ENCODE measurements around the gene USP12.

USP12 gene

DNA sequence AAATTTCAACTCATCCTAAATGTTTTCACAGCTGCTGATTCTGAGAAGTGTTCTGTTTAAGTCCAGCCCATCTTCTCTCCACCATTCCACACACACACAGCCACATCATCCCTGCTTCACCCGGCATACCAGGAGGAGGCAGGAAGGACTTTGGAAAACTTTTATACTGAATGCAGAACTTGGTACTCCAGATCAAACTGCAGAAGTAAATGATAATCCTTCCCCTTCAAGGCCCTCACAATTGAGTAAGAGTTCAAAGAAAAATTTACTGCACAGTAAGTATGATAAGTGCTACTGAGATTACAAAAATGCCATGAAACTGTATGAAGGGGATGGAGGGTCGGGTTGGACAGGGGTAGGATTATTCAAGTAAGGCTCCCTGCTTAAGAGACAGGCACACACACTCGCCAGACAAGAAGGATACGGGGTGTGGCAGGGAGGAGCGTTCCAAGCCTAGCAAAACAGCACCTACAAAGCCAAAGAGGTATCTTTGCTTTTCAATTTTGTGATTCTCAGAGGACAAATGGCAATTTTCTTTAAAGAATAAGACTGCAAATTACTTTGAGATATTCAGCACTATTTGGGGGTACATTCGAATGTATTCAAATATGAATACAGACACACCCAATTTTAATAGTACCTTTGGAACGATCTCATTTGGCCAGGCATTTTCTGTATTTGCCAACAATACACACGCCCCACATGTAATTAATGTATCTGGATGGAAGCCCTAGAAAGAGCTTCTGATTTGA is 2.5 kb downstream of the USP12 start:
- peak overlapping the region; percentile 90 for H3K4me2 ChIP-seq (ENCODE audit: low read length)
- H3K9ac ChIP-seq (ENCODE audit: low read depth, low read length), result no peak overlapping the region
- no peaks in the 10 kb centered on the region for H3K9me3 ChIP-seq (replicated peaks; ENCODE audit: low read length)
- peaks cover 32% of the 10 kb centered on the region for H3K4me1 ChIP-seq (ENCODE audit: control insufficient read depth, insufficient read depth, low read length)
- H3K27me3 ChIP-seq (ENCODE audit: control insufficient read depth, insufficient read depth, low read length), result no peaks in the 10 kb centered on the region
- peak overlapping the region; percentile 19 for H3K4me3 ChIP-seq (ENCODE audit: low read length)
- no peaks in the 10 kb centered on the region for H3K36me3 ChIP-seq (ENCODE audit: insufficient read depth, low read length)

DNA sequence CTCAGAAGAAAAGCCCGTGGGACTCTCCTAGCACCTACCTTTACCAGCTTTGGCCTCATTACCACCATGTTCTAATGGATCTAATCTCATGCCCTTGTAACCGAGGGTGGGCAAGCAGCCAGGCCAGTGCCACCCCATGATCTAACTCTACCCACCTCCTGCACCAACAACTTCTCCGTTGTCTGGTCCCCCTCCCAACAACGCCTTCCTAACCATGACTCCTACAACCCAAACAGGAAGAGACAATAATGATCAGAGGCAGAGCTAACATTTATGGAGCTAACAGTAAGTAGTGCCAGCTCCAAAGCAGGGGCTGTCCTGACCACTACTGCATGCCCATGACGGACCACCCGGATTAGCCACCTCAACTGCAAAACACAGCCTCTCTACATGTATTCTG is 3.5 kb downstream of the USP12 start:
- Histone ChIP-seq H3K36me3 (ENCODE audit: insufficient read depth, low read length) (no peaks in the 10 kb centered on the region), H3K4me1 (ENCODE audit: control insufficient read depth, insufficient read depth, low read length) (peaks cover 32% of the 10 kb centered on the region), H3K9me3 (replicated peaks; ENCODE audit: low read length) (no peaks in the 10 kb centered on the region), H3K4me2 (ENCODE audit: low read length) (peak overlapping the region; percentile 90), H3K9ac (ENCODE audit: low read depth, low read length) (no peak overlapping the region), H3K4me3 (ENCODE audit: low read length) (peak overlapping the region; percentile 18), H3K27me3 (ENCODE audit: control insufficient read depth, insufficient read depth, low read length) (no peaks in the 10 kb centered on the region)

DNA sequence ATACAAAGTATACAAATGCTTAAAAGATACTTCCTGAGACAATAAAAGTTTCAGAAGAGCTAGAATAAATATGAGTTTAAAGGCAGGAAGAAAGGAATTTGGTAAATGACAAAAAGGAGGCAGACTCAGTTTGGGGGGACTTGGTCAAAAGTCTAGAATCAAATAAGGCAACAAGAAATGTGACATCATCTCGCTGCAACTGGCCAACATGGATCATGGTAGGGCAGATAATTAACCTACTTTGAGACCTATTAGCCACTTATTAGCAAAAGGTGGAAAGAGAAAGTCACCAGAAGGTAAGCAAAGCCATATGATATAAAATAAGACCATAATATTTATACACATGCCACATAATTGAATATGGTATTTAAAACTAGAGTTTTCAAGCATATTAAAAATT is 5.3 kb downstream of the USP12 start:
- H3K4me3 ChIP-seq (ENCODE audit: low read length), result no peak overlapping the region
- no peaks in the 10 kb centered on the region for H3K9me3 ChIP-seq (replicated peaks; ENCODE audit: low read length)
- no peaks in the 10 kb centered on the region for H3K36me3 ChIP-seq (ENCODE audit: insufficient read depth, low read length)
- no peak overlapping the region for H3K9ac ChIP-seq (ENCODE audit: low read depth, low read length)
- no peaks in the 10 kb centered on the region for H3K27me3 ChIP-seq (ENCODE audit: control insufficient read depth, insufficient read depth, low read length)
- peaks cover 33% of the 10 kb centered on the region for H3K4me1 ChIP-seq (ENCODE audit: control insufficient read depth, insufficient read depth, low read length)
- no peak overlapping the region for H3K4me2 ChIP-seq (ENCODE audit: low read length)

DNA sequence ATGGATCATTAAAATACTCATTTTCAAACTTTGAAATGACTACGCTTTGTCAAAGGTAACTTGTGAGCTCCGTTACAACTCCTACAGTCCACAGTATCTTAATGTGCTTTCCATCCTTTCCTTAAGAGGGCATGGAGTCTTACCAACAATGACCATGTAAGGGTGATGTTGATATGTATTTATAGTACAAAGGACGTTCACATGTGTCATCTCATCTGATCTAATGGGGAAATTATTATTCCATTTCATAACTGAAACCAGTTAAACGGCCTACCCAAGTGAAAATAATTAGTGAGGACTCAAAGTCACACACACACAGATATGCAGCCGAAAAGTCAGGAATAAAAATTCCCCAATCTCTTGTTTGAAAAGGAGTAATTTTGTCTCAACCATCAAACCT is 9.6 kb downstream of the USP12 start:
- H3K4me1 ChIP-seq (ENCODE audit: control insufficient read depth, insufficient read depth, low read length), result peaks cover 6% of the 10 kb centered on the region
- peak overlapping the region; percentile 19 for H3K4me2 ChIP-seq (ENCODE audit: low read length)
- no peak overlapping the region for H3K9ac ChIP-seq (ENCODE audit: low read depth, low read length)
- no peaks in the 10 kb centered on the region for H3K27me3 ChIP-seq (ENCODE audit: control insufficient read depth, insufficient read depth, low read length)
- H3K4me3 ChIP-seq (ENCODE audit: low read length), result no peak overlapping the region
- peaks cover 5% of the 10 kb centered on the region for H3K36me3 ChIP-seq (ENCODE audit: insufficient read depth, low read length)
- no peaks in the 10 kb centered on the region for H3K9me3 ChIP-seq (replicated peaks; ENCODE audit: low read length)

DNA sequence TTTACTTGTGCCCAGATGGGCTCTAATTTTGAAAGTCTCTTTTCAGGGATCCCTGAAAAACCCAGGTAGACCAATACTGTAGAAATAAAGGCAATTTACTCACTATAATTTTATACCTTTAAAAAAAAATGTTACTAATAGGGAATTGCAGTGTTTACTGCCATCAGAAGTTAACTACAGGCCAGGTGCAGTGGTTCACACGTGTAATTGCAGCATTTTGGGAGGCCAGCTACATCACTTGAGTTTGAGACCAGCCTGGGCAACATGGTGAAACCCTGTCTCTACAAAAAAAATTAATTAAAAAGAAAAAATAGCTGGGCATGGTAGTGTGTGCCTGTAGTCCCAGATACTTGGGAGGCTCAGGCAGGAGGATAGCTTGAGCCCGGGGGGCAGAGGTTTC is 10.2 kb downstream of the USP12 start:
- H3K4me3 ChIP-seq (ENCODE audit: low read length), result no peak overlapping the region
- no peak overlapping the region for H3K4me2 ChIP-seq (ENCODE audit: low read length)
- no peak overlapping the region for H3K9ac ChIP-seq (ENCODE audit: low read depth, low read length)
- peaks cover 5% of the 10 kb centered on the region for H3K36me3 ChIP-seq (ENCODE audit: insufficient read depth, low read length)
- no peaks in the 10 kb centered on the region for H3K9me3 ChIP-seq (replicated peaks; ENCODE audit: low read length)
- no peaks in the 10 kb centered on the region for H3K27me3 ChIP-seq (ENCODE audit: control insufficient read depth, insufficient read depth, low read length)
- H3K4me1 ChIP-seq (ENCODE audit: control insufficient read depth, insufficient read depth, low read length), result peaks cover 6% of the 10 kb centered on the region

DNA sequence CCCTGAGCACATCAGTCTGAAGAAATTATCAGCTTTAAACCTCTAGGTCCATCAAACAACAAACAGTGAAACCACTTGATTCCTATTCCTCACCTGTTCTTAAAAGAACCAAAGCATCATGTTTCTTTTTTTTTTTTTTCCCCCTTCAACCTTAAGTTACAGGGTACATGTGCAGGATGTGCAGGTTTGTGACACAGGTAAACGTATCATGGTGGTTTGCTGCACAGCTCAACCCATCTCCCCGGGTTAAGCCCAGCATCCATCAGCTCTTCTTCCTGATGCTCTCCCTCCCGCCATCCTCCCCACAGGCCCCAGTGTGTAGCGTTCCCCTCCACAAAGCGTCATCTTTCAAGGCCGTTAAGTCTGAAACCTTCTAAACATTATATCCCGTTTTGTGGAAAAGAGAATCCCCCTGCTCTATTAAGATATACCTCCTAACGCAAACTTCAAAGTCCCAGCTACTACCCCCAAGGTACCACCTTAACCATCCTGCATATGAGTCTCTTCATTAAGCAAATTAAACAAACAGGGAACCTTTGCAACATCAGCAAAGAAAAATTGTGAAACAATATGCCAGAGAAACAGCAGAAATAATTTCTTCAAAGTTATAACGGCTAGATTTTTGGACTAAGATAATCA is 10.8 kb downstream of the USP12 start:
- peaks cover 5% of the 10 kb centered on the region for H3K36me3 ChIP-seq (ENCODE audit: insufficient read depth, low read length)

DNA sequence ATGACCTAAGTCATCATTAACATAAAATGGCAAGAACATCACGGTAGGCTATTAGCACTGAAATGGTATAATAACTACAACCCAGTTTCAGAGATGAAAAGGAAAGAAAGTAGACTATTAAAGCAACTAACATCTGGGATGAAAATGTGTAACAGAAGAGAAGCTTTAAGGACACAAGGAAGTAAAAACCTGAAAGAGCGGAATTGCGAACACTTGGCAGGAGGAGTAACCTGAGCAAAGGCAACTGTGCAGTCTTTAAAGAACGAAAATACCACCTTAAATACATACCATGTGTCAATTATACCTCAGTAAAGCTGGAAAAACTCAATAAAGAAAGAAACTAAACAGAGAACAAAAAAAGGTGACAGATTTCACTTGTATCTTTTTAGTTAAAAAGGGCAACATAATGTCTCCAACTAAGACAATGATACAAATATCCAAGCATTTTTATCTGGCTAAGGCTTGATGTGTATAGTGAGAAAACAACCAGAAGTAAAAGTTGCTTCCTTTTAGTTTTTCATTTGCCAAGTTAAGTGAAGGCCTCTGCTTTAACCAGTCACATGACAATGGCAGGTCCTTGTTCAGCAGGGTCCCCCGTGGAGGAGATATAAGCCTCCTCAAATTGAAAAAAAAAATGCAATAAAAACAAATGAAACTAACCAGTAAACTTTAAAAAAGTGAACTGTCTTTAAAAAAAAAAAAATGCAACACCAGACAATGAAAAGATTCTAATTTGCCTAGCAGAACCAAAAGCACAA is 11.6 kb downstream of the USP12 start:
- no peak overlapping the region for H3K4me2 ChIP-seq (ENCODE audit: low read length)
- H3K4me3 ChIP-seq (ENCODE audit: low read length), result no peak overlapping the region
- peaks cover 6% of the 10 kb centered on the region for H3K4me1 ChIP-seq (ENCODE audit: control insufficient read depth, insufficient read depth, low read length)
- no peaks in the 10 kb centered on the region for H3K27me3 ChIP-seq (ENCODE audit: control insufficient read depth, insufficient read depth, low read length)
- no peak overlapping the region for H3K9ac ChIP-seq (ENCODE audit: low read depth, low read length)
- peaks cover 5% of the 10 kb centered on the region for H3K36me3 ChIP-seq (ENCODE audit: insufficient read depth, low read length)
- no peaks in the 10 kb centered on the region for H3K9me3 ChIP-seq (replicated peaks; ENCODE audit: low read length)

More for the DNA sequence above, 10.8 kb downstream of the USP12 start:
- no peak overlapping the region for H3K9ac ChIP-seq (ENCODE audit: low read depth, low read length)
- no peak overlapping the region for H3K4me2 ChIP-seq (ENCODE audit: low read length)
- no peak overlapping the region for H3K4me3 ChIP-seq (ENCODE audit: low read length)
- peaks cover 6% of the 10 kb centered on the region for H3K4me1 ChIP-seq (ENCODE audit: control insufficient read depth, insufficient read depth, low read length)
- H3K27me3 ChIP-seq (ENCODE audit: control insufficient read depth, insufficient read depth, low read length), result no peaks in the 10 kb centered on the region
- no peaks in the 10 kb centered on the region for H3K9me3 ChIP-seq (replicated peaks; ENCODE audit: low read length)

DNA sequence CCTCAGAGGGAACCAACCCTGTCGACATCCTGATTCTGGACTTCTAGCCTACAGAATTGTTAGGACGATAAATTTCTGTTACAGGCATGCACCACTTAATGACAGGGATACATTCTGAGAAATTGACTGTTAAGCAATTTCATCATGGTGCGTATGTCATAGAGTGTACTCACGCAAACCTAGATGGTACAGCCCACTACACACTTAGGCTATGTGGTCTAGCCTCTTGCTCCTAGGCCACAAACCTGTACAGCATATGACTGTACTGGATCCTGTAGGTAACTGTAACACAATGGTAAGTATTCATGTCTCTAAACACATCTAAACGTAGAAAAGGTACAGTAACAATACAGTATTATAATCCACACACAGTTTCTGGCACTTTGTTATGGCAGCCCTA is 13.3 kb downstream of the USP12 start:
- no peak overlapping the region for H3K9ac ChIP-seq (ENCODE audit: low read depth, low read length)

DNA sequence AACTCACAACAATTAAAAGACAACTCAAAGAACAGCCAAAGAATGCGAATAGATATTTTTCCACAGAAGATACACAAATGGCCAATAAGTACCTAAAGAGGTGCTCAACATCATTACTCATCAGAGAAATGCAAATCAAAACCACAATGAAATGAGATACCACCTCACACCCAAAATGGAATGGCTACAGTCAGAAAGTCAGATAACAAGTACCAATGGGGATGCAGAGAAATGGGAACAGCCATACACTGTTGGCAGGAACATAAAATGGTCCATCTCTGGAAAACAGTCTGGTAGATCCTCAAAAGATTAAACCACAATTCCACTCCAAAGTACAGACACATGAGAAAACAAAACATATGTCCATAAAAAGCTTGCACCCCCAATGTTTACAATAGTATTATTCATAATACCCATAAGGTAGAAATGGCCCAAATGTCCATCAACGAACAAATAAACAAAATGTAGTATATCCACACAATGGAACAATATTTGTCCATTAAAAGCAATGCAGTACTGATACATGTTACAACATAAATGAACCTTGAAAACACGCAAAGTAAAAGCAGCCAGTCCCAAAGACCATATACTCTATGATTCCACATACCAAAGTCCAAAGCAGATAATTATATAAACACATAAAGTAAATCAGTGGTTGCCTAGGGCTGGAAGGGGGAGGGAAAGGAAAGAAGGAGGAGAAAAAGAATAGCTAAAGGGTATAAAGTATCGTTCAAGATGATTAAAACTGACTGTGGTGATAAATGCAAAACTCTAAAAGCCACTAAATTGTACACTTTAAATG is 19.6 kb downstream of the USP12 start:
- Histone ChIP-seq H3K4me2 (ENCODE audit: low read length) (no peak overlapping the region), H3K4me1 (ENCODE audit: control insufficient read depth, insufficient read depth, low read length) (peaks cover 7% of the 10 kb centered on the region), H3K9ac (ENCODE audit: low read depth, low read length) (no peak overlapping the region), H3K27me3 (ENCODE audit: control insufficient read depth, insufficient read depth, low read length) (no peaks in the 10 kb centered on the region), H3K4me3 (ENCODE audit: low read length) (no peak overlapping the region), H3K9me3 (replicated peaks; ENCODE audit: low read length) (no peaks in the 10 kb centered on the region), H3K36me3 (ENCODE audit: insufficient read depth, low read length) (no peaks in the 10 kb centered on the region)

More for the DNA sequence above, 13.3 kb downstream of the USP12 start:
- no peaks in the 10 kb centered on the region for H3K27me3 ChIP-seq (ENCODE audit: control insufficient read depth, insufficient read depth, low read length)
- no peak overlapping the region for H3K4me2 ChIP-seq (ENCODE audit: low read length)
- no peak overlapping the region for H3K4me3 ChIP-seq (ENCODE audit: low read length)
- H3K4me1 ChIP-seq (ENCODE audit: control insufficient read depth, insufficient read depth, low read length), result peaks cover 6% of the 10 kb centered on the region
- H3K36me3 ChIP-seq (ENCODE audit: insufficient read depth, low read length), result peaks cover 5% of the 10 kb centered on the region
- no peaks in the 10 kb centered on the region for H3K9me3 ChIP-seq (replicated peaks; ENCODE audit: low read length)

DNA sequence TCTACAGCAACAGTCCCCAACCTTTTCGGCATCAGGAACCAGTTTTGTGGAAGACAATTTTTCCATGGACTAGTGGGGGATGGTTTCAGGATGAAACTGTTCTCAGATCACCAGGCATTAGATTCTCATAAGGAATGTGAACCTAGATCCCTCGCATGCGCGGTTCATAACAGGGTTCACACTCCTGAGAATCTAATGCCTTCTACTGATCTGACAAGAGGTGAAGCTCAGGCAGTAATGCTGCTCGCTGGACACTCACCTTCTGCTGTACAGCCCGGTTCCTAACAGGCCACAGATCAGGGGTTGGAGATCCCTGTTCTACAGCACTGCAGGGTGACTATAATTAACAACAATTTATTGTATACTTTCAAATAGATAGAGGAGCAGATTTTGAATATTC is 21.9 kb downstream of the USP12 start:
- peaks cover 7% of the 10 kb centered on the region for H3K4me1 ChIP-seq (ENCODE audit: control insufficient read depth, insufficient read depth, low read length)
- no peaks in the 10 kb centered on the region for H3K27me3 ChIP-seq (ENCODE audit: control insufficient read depth, insufficient read depth, low read length)
- no peak overlapping the region for H3K4me2 ChIP-seq (ENCODE audit: low read length)
- H3K4me3 ChIP-seq (ENCODE audit: low read length), result no peak overlapping the region
- H3K9me3 ChIP-seq (replicated peaks; ENCODE audit: low read length), result no peaks in the 10 kb centered on the region
- H3K36me3 ChIP-seq (ENCODE audit: insufficient read depth, low read length), result no peaks in the 10 kb centered on the region
- no peak overlapping the region for H3K9ac ChIP-seq (ENCODE audit: low read depth, low read length)

DNA sequence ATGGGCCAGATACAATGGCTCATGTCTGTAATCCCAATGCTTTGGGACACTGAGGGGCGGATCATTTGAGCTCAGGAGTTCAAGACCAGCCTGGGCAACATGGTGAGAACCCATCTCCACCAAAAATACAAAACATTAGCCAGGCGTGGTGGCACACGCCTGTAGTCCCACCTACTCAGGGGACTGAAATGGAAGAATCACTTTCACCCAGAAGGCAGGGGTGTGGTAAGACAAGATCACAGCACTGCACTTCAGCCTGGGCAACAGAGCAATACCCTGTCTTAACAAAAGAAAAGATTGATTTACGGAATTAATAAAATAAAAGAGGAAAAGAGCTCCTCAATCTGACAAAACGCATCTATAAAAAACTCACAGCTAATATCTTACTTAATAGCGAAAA is 22.7 kb downstream of the USP12 start:
- no peaks in the 10 kb centered on the region for H3K9me3 ChIP-seq (replicated peaks; ENCODE audit: low read length)
- no peaks in the 10 kb centered on the region for H3K36me3 ChIP-seq (ENCODE audit: insufficient read depth, low read length)
- no peak overlapping the region for H3K9ac ChIP-seq (ENCODE audit: low read depth, low read length)
- no peaks in the 10 kb centered on the region for H3K27me3 ChIP-seq (ENCODE audit: control insufficient read depth, insufficient read depth, low read length)
- peaks cover 7% of the 10 kb centered on the region for H3K4me1 ChIP-seq (ENCODE audit: control insufficient read depth, insufficient read depth, low read length)
- H3K4me3 ChIP-seq (ENCODE audit: low read length), result no peak overlapping the region
- no peak overlapping the region for H3K4me2 ChIP-seq (ENCODE audit: low read length)

Data from skeletal muscle satellite cell (primary cell).